Measurements from ENCODE around the gene C13orf46.

DNA sequence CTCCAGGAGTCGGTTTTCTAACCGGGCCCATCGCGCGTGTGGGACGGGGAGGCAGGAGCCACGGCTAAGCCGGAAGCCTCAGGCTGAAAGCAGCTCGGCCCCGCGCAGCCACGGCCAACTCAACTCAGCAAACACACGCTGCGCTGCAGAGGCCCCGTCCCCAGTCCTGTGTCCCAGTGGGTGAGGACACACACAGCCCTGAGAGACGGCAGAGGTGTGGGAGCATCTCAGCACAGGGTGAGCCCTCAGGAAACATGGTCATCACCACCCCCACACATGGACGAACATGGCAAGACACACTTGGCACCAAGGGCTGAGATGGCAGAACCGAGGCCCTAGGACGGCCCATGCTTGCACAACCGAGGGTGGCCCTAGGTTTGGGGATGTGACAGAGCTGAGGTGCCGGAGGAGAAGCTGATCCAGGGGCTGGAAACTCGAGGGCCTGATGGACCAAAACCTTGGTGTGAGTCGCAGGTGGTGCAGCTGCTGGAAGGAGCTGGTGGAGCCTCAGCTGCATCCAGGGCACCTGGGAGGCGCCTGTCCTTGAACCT is 29.0 kb upstream of the C13orf46 start:
- no peak for TF ChIP-seq BHLHE40 (IDR thresholded peaks at IDR 0.05; ENCODE audit: borderline replicate concordance)
- no peak for TF ChIP-seq FOXA1 (IDR thresholded peaks at IDR 0.05)
- no peak for TF ChIP-seq ELF4 (IDR thresholded peaks at IDR 0.05)
- TF ChIP-seq CTBP1 (IDR thresholded peaks at IDR 0.05; ENCODE audit: borderline replicate concordance): no peak
- no peak for TF ChIP-seq ZNF384 (IDR thresholded peaks at IDR 0.05)
- TF ChIP-seq HDGF (IDR thresholded peaks at IDR 0.05; ENCODE audit: borderline replicate concordance): no peak
- no peak for TF ChIP-seq NFRKB (IDR thresholded peaks at IDR 0.05)
- TF ChIP-seq FOXK2 (IDR thresholded peaks at IDR 0.05): no peak
- no peak for TF ChIP-seq LEF1 (IDR thresholded peaks at IDR 0.05; ENCODE audit: borderline replicate concordance)
- TF ChIP-seq SUZ12 (IDR thresholded peaks at IDR 0.05): no peak
- TF ChIP-seq SP1 (IDR thresholded peaks at IDR 0.05): no peak
- no peak for TF ChIP-seq ARNT (IDR thresholded peaks at IDR 0.05)
- no peak for TF ChIP-seq FOXM1 (IDR thresholded peaks at IDR 0.05; ENCODE audit: borderline replicate concordance)

Measured in HEK293T (cell line).